Thyroid gland (tissue), 4 donors: Measurements from ENCODE around the gene CEP126.

Source experiments
- POLR2A ChIP-seq, 2 donors: fragments of 450-650 bp; IDR thresholded peaks; one replicate each; pipeline ENCODE4 v1.6.1; 2017; ENCODE audit warnings: antibody characterized with exemption in 2 of 2, mild to moderate bottlenecking in 2 of 2, moderate library complexity in 1 of 2
- TF ChIP-seq, protein P1 (sequence below), 6 experiments: fragments of 200-600 bp in 3 of 6; fragments of 450-650 bp in 3 of 6; sonication (generic) in 3 of 6; IDR thresholded peaks; one replicate each; pipeline ENCODE4 v1.5.1; 2016 to 2019; ENCODE audit warnings: antibody characterized with exemption in 6 of 6, mild to moderate bottlenecking in 2 of 6, inconsistent platforms in 1 of 6, moderate library complexity in 1 of 6

- TF ChIP-seq, protein P1, sequence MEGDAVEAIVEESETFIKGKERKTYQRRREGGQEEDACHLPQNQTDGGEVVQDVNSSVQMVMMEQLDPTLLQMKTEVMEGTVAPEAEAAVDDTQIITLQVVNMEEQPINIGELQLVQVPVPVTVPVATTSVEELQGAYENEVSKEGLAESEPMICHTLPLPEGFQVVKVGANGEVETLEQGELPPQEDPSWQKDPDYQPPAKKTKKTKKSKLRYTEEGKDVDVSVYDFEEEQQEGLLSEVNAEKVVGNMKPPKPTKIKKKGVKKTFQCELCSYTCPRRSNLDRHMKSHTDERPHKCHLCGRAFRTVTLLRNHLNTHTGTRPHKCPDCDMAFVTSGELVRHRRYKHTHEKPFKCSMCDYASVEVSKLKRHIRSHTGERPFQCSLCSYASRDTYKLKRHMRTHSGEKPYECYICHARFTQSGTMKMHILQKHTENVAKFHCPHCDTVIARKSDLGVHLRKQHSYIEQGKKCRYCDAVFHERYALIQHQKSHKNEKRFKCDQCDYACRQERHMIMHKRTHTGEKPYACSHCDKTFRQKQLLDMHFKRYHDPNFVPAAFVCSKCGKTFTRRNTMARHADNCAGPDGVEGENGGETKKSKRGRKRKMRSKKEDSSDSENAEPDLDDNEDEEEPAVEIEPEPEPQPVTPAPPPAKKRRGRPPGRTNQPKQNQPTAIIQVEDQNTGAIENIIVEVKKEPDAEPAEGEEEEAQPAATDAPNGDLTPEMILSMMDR (IDR thresholded peaks at IDR 0.05): no peak
- no peak for TF ChIP-seq POLR2A (IDR thresholded peaks at IDR 0.05)
Observed at GRCh38 chr11:101894505-101894904, 20.3 kb upstream of the CEP126 start.
